IMR-90 (cell line): ENCODE data around the gene ZNF76. TPM values are rescaled to one million over a fixed set of nuclear protein-coding genes. Genes with fewer than 3 reads are reported as not detected.

Experiments used
- ATAC-seq: fragments of 200-7000 bp; cut with Tn5 transposase; 2 replicates; pipeline ENCODE4 v1.9.1; 2020; ENCODE audit warnings: low read depth, mild to moderate bottlenecking, moderate library complexity
- BruUV-seq: library from RNA; stranded (reverse); fragments of 400-500 nt; replicated peaks from 2 replicates; lab custom pipeline; 2021; lab: Mats Ljungman, UMichigan
- CTCF ChIA-PET: fragments of 300-600 bp; formaldehyde crosslinking; extraction: SDS; loops from one replicate; lab custom pipeline; 2021; ENCODE audit warnings: antibody characterized with exemption; lab: Yijun Ruan, JAX
- POLR2A ChIA-PET: fragments of 300-600 bp; sonication (Branson Sonifier 250); formaldehyde crosslinking; loops from one replicate; lab custom pipeline; 2022; ENCODE audit warnings: antibody characterized with exemption; ENCODE audit not compliant: unreplicated experiment; lab: Charles Lee
- DNase-seq: peaks from one replicate; pipeline ENCODE4 v3.0.0; 2013
- H2AFZ ChIP-seq: replicated peaks from 2 replicates; pipeline ENCODE3; 2013; ENCODE audit warnings: low read length, mild to moderate bottlenecking; ENCODE audit not compliant: poor library complexity
- H2AK5ac ChIP-seq: 2 replicates; pipeline ENCODE4 v1.6.1; 2013; ENCODE audit warnings: low read depth, low read length, inconsistent platforms
- H2AK9ac ChIP-seq: replicated peaks from 2 replicates; pipeline ENCODE3; 2013; ENCODE audit warnings: mild to moderate bottlenecking, low read depth, low read length, moderate library complexity; ENCODE audit not compliant: poor library complexity
- H2BK120ac ChIP-seq: 2 replicates; pipeline ENCODE4 v1.6.1; 2013; ENCODE audit warnings: low read depth, low read length, inconsistent platforms
- H2BK15ac ChIP-seq: 3 replicates; pipeline ENCODE4 v1.6.1; 2013; ENCODE audit warnings: low read depth, low read length, inconsistent platforms
- H2BK20ac ChIP-seq: 2 replicates; pipeline ENCODE4 v1.6.1; 2013; ENCODE audit warnings: low read depth, mild to moderate bottlenecking, inconsistent platforms, low read length, moderate library complexity
- H2BK5ac ChIP-seq: 2 replicates; pipeline ENCODE4 v1.6.1; 2013; ENCODE audit warnings: mild to moderate bottlenecking, low read depth, low read length, inconsistent platforms; ENCODE audit not compliant: poor library complexity, severe bottlenecking
- H3K14ac ChIP-seq: replicated peaks from 2 replicates; pipeline ENCODE4 v1.6.1; 2013; ENCODE audit warnings: low read depth, low read length, inconsistent platforms
- H3K18ac ChIP-seq: 2 replicates; pipeline ENCODE4 v1.6.1; 2013; ENCODE audit warnings: low read depth, low read length, control low read depth
- H3K23ac ChIP-seq: 2 replicates; pipeline ENCODE4 v1.6.1; 2013; ENCODE audit warnings: low read depth, low read length, inconsistent platforms
- H3K27ac ChIP-seq: 2 replicates; pipeline ENCODE4 v1.5.1; 2013; ENCODE audit warnings: mild to moderate bottlenecking, control low read depth, low read length; ENCODE audit not compliant: insufficient read depth
- H3K27me3 ChIP-seq: 2 replicates; pipeline ENCODE4 v1.6.1; 2013; ENCODE audit warnings: low read length; ENCODE audit not compliant: control insufficient read depth, insufficient read depth
- H3K36me3 ChIP-seq: 2 replicates; pipeline ENCODE4 v1.6.1; 2013; ENCODE audit warnings: low read length, mixed read lengths; ENCODE audit not compliant: control insufficient read depth, insufficient read depth
- H3K4ac ChIP-seq: 2 replicates; pipeline ENCODE4 v1.6.1; 2013; ENCODE audit warnings: low read depth, low read length, inconsistent platforms
- H3K4me1 ChIP-seq: 2 replicates; pipeline ENCODE4 v1.6.1; 2013; ENCODE audit warnings: low read length, mixed read lengths; ENCODE audit not compliant: control insufficient read depth, insufficient read depth
- H3K4me2 ChIP-seq: 2 replicates; pipeline ENCODE4 v1.6.1; 2013; ENCODE audit warnings: low read depth, mild to moderate bottlenecking, control low read depth, low read length, moderate library complexity
- H3K4me3 ChIP-seq: 2 replicates; pipeline ENCODE4 v1.5.1; 2013; ENCODE audit warnings: low read depth, mild to moderate bottlenecking, control low read depth, low read length, moderate library complexity; ENCODE audit not compliant: insufficient read depth
- H3K56ac ChIP-seq: 2 replicates; pipeline ENCODE4 v1.6.1; 2013; ENCODE audit warnings: low read length, inconsistent platforms; ENCODE audit not compliant: insufficient read depth; ENCODE audit errors: extremely low read depth
- H3K79me1 ChIP-seq, 2 experiments: 2 replicates each; pipeline ENCODE4 v1.6.1; 2013; ENCODE audit warnings: low read length in 2 of 2, inconsistent platforms in 1 of 2, low read depth in 1 of 2
- H3K9ac ChIP-seq: 2 replicates; pipeline ENCODE4 v1.6.1; 2013; ENCODE audit warnings: low read depth, low read length, control low read depth
- H3K9me1 ChIP-seq: 2 replicates; pipeline ENCODE4 v1.6.1; 2013; ENCODE audit warnings: low read length, inconsistent platforms; ENCODE audit not compliant: insufficient read depth
- H3K9me3 ChIP-seq: 2 replicates; pipeline ENCODE4 v1.6.1; 2013; ENCODE audit warnings: low read length; ENCODE audit not compliant: control insufficient read depth, insufficient read depth
- H4K20me1 ChIP-seq: 2 replicates; pipeline ENCODE4 v1.6.1; 2013; ENCODE audit warnings: low read length, inconsistent platforms; ENCODE audit not compliant: insufficient read depth
- H4K5ac ChIP-seq: 2 replicates; pipeline ENCODE4 v1.6.1; 2013; ENCODE audit warnings: mild to moderate bottlenecking, low read depth, low read length, control low read depth
- H4K8ac ChIP-seq, 2 experiments: 2 replicates each; pipeline ENCODE4 v1.6.1; 2013; ENCODE audit warnings: low read depth in 2 of 2, low read length in 2 of 2, control low read depth in 1 of 2, inconsistent platforms in 1 of 2
- H4K91ac ChIP-seq: 2 replicates; pipeline ENCODE4 v1.6.1; 2013; ENCODE audit warnings: low read depth, low read length, inconsistent platforms; ENCODE audit not compliant: insufficient read depth
- CEBPB ChIP-seq: IDR thresholded peaks from 2 replicates; pipeline ENCODE4 v1.6.1; 2012; ENCODE audit warnings: low read depth, low read length, improper control_type of control experiment
- CHD1 ChIP-seq: IDR thresholded peaks from 2 replicates; pipeline ENCODE4 v1.6.1; 2012; ENCODE audit warnings: low read depth, low read length, improper control_type of control experiment
- CTCF ChIP-seq: conservative IDR thresholded peaks from 2 replicates; pipeline ENCODE4 v1.5.1; 2012; ENCODE audit warnings: mild to moderate bottlenecking, low read depth, low read length, improper control_type of control experiment
- ELK1 ChIP-seq: fragments of 150-350 bp; IDR thresholded peaks from 2 replicates; pipeline ENCODE4 v1.6.1; 2016; ENCODE audit warnings: low read depth, mild to moderate bottlenecking, low read length, moderate library complexity, borderline replicate concordance
- MXI1 ChIP-seq: IDR thresholded peaks from 2 replicates; pipeline ENCODE4 v1.6.1; 2012; ENCODE audit warnings: low read depth, mild to moderate bottlenecking, low read length, moderate library complexity, borderline replicate concordance
- WGBS, 2 experiments: methylation state at CpG; one replicate each; pipeline versions ENCODE4 v1.1.5 to v1.1.7; 2013; ENCODE audit warnings: missing lambda C conversion rate in 2 of 2; ENCODE audit not compliant: insufficient read length in 1 of 2; ENCODE audit errors: extremely low coverage in 2 of 2; 5-methylcytosine and 5-hydroxymethylcytosine counted together
- dilution Hi-C: fragments of 300-500 bp; cut with HindIII; formaldehyde crosslinking; loops from one replicate; pipeline ENCODE4 v1.14.3; 2018; ENCODE audit warnings: low sequenced_read_pairs; ENCODE audit not compliant: unreplicated experiment
- in situ Hi-C: fragments of 300-500 bp; cut with MboI; formaldehyde crosslinking; loops from 3 replicates; pipeline ENCODE4 v1.14.3; 2019; ENCODE audit warnings: low sequenced_read_pairs, inconsistent platforms, mixed read lengths
- intact Hi-C: fragments of 100-400 bp; cut with micrococcal nuclease; formaldehyde crosslinking; loops from 2 replicates; pipeline ENCODE4 v1.10.0; 2022
- polyA plus RNA-seq, 3 experiments: library from polyadenylated mRNA; depleted of rRNA; stranded (reverse); fragments of >200 nt; gene quantifications; 2 replicates each; pipeline ENCODE4 v1.2.3, GENCODE V29; 2012; ENCODE audit warnings: low replicate concordance in 1 of 3
- total RNA-seq: library from RNA; depleted of rRNA; stranded (reverse); fragments of >200 nt; gene quantifications from 2 replicates; pipeline ENCODE4 v1.2.3, GENCODE V29; 2012

ZNF76 gene
- total and polyA plus RNA-seq, 2 of the 4 experiments (the other 2 are of a cell fraction), result 19.9 to 21.1 TPM

- no peaks in the 10 kb centered on the region for H4K20me1 ChIP-seq
- ATAC-seq, result no peak
- no peak overlapping the region for H3K18ac ChIP-seq
- H3K4ac ChIP-seq, result no peak overlapping the region
- POLR2A ChIA-PET, result no interaction called here
- no peak overlapping the region for H3K56ac ChIP-seq
- H3K14ac ChIP-seq, result no peak overlapping the region
- in situ Hi-C loops (no loop called here), intact Hi-C loops (loop anchor here (5.0 kb wide), 2 partner anchors 154 to 169 kb away; partner anchors contain the start of genes FANCE and RPL10A), dilution Hi-C loops (no loop called here)
- no peak overlapping the region for H3K9ac ChIP-seq
- H4K91ac ChIP-seq, result no peak overlapping the region
- H3K9me1 ChIP-seq, result peaks cover 4% of the 10 kb centered on the region; the same call in 1 of the 2 replicates
- no peaks in the 10 kb centered on the region for H3K9me3 ChIP-seq
- no peak overlapping the region for H3K27ac ChIP-seq
- 100% methylated on average over 2 of the region's 6 CpGs; no CpG with 5 or more reads in 1 of the 2 experiments for WGBS, 2 experiments
- H2BK120ac ChIP-seq, result no peak overlapping the region
- H2BK5ac ChIP-seq, result no peak overlapping the region
- no peaks in the 10 kb centered on the region for H3K79me1 ChIP-seq
- DNase-seq, result no peak
- H3K27me3 ChIP-seq, result no peaks in the 10 kb centered on the region
- H3K4me3 ChIP-seq, result no peak overlapping the region
- no peak overlapping the region for H3K23ac ChIP-seq
- TF ChIP-seq MXI1 (no peak), CEBPB (no peak), CTCF (no peak), CHD1 (no peak), ELK1 (no peak)
- no peak overlapping the region for H2AK5ac ChIP-seq
- no peak overlapping the region for H2BK15ac ChIP-seq
- no TSS peak for BruUV-seq
- CTCF ChIA-PET, result no interaction called here
- no peak overlapping the region for H4K8ac ChIP-seq
- no peak overlapping the region for H2BK20ac ChIP-seq
- H3K4me1 ChIP-seq, result peaks cover 7% of the 10 kb centered on the region
- peaks cover 18% of the 10 kb centered on the region for H3K36me3 ChIP-seq
- H2AFZ ChIP-seq, result no peak overlapping the region
- no peak overlapping the region for H3K4me2 ChIP-seq
- no peak overlapping the region for H2AK9ac ChIP-seq
- no peak overlapping the region for H4K5ac ChIP-seq
These were observed 39.1 kb downstream of the ZNF76 start for GRCh38 chr6:35298625-35299140.
